GM18873 (cell line): ENCODE measurements around the gene SH3PXD2A.
"Not testable (repeated sequence)": the region's sequence is repeated elsewhere in the genome, so short reads cannot be mapped to it uniquely, and the experiment has no call there.

Source experiments
- ATAC-seq: cut with Tn5 transposase; IDR thresholded peaks from one replicate; pipeline ENCODE4 v1.9.1; 2021; ENCODE audit warnings: mild to moderate bottlenecking, moderate library complexity, moderate number of reproducible peaks; ENCODE audit not compliant: unreplicated experiment, low FRiP score

SH3PXD2A gene

DNA sequence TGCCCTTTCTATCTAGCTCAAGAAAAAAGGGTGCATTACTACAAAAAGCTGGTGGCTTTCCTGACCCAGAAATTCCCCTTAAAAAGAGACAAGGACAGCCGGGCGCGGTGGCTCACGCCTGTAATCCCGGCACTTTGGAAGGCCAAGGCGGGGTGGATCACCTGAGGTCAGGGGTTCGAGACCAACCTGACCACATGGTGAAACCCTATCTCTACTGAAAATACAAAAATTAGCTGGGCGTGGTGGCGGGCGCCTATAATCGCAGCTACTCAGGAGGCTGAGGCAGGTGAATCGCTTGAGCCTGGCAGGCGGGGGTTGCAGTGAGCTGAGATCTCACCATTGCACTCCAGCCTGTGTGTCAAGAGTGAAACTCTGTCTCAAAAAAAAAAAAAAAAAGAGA, 82.5 kb downstream of the SH3PXD2A start:
- not testable (repeated sequence) for ATAC-seq

DNA sequence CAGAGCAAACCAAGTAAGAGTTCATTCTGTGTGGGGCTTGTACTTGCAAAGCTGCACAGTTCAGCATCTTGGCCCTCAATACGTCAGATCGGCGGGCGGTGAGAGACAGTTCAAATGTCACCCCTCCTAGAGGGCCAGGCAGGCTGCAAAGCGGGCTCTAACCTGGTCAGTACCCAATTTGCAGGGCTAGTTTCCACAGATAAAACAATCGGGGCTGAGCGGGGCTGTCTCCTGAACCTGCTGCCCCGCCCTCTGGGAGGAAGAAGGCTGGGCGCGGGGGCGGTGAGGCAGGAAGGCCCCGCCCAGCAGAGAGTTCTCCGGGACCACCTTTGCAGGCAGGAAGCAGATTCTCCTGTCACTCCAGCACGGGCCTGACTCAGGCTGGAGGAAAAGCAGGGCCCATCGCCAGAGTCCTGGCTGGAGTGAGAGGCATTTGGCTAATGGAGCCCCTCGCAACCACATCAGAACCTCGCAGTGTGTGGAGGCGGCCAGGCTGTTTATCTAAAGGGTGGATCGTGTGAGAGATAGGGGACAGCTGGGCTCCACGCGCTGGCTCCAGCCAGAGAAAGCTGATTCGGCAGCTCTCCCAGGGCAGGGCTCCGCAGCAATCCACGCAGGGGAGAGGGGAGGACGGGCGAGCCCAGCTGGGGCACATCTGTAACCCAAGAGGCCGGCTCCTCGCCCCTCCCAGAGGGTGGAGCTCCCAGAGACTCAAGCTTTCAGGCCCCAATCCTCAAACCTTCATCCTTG, 83.1 kb downstream of the SH3PXD2A start:
- ATAC-seq: peak; percentile 49

DNA sequence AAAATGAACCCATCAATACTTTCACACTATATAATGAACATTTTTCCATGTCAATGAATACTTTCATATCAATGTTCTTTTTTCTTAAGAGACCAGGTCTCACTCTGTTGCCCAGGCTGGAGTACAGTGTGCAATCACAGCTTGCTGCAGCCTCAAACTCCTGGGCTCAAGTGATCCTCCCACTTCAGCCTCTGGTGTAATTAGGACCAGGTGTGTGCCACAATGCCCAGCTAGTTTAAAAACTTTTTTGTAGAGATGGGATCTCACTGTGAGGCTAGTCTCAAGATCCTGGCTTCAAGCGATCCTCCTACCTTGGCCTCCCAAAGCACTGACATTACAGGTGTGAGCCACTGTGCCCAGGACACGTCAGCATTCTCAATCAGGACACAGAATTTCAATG, 85.2 kb downstream of the SH3PXD2A start:
- no peak for ATAC-seq

DNA sequence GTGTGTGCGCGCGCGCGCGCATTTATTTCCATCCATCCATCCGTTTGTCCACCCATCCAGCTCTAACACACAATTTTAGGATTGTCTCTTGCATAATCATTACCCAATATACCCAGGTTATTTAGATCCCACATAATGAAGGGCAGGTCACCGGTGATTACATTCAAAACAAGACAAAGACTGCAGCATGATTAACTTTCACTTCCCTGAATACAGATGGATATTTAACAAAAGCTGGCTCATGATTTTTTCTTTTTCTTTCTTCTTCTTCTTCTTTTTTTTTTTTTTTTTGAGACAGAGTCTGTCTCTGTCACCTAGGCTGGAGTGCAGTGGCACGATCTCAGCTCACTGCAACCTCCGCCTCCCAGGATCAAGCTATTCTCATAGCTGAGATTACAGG, 86.2 kb downstream of the SH3PXD2A start:
- ATAC-seq: no peak

DNA sequence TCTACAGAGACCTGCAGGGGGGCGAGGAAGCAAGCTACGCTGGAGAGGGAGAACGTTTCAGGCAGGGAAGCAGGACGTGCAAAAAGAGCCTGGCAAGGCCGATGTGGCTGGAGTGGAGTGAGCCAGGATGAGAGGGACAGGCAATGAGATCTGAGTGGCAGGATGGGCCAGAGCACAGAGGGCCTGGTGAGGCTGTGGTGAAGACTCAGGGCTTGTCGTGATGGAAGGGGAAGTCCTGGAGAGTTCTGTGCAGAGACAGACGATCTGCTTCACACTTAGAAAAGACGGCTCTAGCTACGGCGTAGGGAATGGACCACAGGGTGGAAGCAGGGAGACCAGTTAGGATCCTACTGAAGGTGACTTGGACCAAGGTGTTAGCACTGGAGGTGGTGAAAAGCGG, 87.0 kb downstream of the SH3PXD2A start:
- no peak for ATAC-seq

DNA sequence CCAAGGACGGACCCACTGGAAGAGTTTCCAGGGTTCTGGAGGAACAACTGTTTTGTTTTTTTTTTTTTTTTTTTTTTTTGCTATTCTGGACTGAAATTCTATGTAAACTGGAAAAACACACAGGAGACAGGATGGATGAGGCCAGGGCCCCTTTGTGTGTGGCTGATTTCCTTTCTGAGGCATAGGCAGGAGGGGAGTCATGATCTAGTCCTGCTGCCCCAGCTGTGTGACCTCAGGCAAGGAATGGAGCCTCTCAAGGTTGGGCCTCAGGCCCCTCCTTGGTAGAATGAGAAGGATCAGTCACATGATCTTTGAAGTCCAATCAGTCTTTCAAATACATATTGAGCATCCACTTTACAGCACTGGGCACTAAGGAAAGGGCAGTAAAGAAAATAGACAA, 87.6 kb downstream of the SH3PXD2A start:
- ATAC-seq: no peak

DNA sequence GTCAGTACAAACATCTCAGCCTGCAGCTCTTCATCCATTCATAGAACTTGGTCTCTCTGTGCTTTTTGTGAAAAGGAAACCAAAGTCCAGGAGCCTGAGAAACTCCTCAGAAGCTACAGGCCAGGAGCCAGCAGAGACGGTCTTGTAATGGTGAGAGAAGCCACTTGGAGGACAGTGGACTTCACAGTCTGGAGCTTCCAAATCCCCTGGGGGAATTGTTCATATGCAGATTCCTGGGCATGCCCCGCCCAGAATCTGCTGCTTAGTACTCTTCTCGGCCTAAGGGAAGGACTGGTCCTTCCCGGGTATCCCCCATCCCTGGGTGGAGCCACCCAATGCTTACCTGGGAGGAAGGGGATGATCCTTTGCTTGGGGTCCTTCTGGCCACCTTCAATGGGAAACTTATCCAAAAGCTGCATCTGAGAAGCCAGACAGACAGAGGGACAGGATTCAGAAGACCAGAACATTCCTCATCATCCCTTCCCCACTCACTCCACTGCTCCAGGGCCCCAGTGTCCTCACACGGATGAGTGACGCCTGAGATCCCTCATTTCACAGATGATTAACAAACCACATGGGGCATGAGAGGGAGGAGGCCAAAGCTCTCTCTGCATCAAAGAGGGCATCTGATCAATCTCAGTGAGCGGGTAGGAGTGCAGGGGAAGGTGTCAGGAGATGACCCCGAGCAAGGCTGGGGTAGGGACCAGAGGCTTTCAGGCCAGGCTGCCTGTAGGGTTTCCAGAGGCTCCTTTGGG, 88.4 kb downstream of the SH3PXD2A start:
- no peak for ATAC-seq

DNA sequence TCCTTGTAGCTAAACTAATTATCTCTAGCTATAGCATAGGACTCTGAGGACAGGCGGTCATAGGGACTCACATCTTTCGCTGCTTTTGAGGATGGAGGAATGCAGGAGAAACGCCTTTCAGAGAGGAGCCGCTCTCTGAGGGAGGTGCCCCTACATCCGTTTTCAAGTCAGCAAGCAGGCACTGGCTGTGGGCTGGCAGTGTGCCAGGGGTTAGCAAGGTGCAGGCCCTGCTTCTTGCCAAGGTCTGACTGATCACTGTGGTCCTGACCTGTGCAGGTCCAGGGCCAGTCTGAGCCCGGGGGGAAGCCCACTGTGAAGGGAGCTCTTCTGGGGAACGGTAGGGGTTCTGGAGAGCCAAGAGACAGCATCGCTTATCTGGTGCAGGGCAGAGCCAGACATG, 89.4 kb downstream of the SH3PXD2A start:
- no peak for ATAC-seq

DNA sequence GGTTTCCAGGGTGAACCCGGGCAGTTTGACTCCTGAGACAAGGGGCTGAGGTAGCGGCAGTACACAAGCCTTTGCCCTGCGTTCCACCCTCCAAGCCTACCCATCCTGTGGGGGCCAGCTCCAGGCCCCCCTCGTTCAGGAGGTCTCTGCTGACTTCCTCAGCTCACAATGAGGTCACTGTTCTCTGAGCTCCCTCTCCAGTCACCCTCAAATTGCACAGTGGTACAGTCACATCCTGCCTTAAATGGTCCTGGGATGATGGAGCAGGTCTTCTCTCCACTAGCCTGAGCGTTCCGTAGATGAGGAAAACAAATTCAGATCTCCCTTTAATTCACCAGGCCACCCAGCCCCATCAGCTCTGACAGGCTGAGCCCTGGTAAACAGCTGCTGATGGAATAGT, 90.2 kb downstream of the SH3PXD2A start:
- ATAC-seq: no peak

DNA sequence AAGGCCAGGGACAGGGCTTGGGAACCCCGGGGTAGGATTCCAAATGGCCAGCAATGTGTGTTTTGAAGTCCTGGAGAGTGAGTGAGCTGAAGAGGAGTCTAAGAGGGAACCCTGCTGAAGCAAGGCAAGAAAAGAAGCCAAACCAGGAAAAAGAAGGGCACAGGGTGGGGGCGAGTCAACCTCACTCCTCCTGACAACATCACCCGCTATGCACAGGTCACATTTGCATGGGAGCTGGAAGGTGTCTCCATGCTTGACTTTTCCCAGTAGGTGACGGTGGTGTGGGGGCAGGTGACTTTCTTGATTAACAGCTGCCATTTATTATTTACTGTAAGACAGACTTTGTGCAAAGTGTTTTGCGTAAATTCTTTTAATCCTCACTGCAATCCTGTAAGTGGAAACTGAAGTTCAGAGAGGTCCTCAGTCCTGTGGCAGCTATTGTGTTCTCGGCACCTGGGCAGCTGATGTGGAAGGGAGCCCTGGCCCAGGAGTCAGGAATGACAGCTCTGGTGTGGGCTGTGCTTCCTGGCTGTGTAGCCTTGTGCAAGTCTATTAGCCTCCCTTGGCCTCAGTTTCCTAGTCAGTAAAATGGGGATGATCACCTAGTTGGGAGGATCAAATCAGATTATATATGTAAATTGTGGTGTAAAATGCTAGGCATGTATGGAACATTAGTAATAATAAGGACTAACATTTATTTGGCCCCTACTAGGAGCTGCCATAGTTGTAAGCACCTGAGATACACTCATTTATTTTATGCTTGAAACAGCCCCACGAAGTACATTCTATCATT, 90.9 kb downstream of the SH3PXD2A start:
- no peak for ATAC-seq

DNA sequence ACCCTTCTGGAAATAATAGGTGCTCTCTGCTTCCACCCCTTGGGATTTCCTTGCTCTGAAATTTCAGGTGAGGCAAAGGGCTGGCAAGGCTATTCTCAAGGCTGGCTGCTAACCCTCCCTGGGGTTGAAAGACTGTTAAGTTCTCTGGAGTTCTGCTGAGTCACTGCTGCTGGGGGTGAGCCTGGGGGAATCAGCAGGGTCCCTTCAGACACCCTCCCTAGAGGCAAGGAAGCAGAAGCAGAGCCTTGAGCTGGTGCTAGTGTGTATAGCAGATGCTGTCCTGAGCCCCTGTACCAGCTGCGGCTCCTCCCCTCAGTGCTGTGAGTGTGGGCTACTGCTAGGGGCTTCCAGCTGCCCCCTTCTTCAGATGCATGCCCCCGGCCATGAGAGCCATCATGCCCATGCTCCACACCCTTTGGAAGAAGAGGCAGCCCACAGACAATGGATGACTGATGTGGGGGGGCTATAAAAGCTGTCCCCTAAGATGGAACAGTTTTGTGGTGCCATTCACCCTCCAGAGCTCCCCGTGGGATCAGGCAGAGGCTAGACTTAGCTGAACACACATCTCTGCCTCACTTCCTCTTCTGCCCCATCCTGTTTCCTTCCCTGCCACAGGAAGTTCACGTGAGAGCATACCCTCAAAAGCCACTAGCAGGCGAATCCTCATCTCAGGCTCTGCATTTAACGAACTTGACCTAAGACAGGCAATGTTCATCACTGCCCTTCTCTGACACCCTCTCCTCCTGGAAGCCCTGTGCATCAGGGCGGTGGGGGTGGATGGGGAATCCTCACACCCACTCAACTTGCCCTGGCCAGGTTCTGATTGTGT, 91.8 kb downstream of the SH3PXD2A start:
- no peak for ATAC-seq

DNA sequence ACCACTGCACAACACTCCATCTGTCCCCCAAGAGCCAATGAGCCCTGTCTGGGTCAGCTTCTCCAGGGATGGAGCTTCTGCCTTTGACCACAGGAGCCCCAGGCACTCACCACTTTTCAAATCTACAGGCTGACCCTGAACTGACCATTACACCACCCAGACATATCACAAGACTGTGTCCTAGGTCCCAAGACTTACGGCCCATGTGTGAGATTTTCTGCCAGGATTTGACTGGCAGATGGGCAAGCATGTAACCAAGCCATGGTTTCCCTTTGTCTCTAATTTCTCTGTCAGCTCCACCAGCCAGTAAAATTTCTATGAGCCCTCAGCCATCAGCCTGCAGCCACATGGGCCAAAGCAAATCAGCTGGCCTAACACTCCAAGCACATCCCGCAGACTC, 92.5 kb downstream of the SH3PXD2A start:
- ATAC-seq: no peak

DNA sequence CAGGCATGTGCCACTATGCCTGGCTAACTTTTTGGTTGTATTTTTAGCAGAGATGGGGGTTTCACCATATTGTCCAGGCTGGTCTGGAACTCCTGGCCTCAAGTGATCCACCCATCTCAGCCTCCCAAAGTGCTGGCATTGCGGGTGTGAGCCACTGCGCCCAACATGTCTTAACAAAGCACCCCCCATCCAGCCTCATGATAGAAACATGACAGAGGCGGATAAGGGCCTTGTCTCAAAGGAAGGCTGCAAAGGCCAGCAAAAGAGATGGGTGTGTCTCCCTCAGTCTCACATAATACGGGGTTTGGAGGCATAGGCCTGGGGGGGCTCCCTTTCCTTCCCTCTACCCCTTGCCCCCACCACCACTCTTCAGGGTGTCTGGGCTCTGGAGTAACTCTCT, 93.2 kb downstream of the SH3PXD2A start:
- ATAC-seq: no peak

DNA sequence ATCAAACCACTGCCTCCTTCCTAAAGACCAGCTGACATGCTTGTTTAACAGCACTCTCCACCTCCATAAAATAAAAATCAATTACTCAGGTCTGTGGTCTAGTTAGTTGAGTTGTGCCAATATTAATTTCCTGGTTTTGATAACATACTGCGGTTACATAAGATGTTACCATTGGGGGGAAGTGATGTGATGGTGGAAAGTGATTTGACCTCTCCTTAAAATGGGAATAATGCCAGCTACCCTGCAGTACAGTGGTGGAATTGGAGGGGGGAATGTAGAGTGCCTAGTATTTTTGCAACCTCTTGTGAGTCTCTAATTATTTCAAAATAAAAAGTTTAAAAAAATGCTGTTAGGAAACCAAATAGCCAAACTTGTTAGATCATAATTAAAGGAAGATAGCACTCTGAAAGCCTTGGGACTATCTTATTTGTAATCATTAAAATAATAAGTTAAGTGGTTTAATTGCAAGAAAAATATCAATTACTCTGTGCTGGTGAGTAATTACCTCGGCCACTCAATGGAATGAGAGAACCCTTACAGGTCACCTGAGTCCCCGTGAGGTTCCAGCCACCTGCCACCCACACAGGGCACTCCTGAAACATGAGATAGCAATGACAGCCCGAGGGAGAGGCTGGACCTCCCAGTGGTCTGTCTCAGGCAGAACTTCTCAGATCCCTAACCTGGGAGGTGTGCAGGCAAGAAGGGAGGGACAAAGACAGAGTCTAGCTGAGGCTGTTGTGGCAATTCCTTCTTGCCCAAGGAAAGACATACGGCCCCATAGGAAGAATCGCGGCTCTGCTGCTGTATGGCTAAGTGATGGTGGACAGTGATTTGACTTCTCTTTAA, 94.1 kb downstream of the SH3PXD2A start:
- no peak for ATAC-seq

DNA sequence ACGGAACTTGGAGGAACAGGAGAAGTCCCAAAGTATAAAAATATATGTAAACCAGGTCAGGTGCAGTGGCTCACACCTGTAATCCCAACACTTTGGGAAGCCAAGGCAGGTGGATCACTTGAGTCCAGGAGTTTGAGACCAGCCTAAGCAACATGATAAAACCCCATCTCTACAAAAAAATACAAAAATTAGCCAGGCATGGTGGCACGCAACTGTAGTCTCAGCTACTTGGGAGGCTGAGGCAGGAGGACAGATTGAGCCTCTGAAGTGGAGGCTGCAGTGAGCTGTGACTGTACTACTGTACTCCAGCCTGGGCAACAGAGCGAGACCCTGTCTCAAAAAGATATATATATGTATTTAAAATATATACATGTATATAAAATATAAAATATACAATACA, 95.1 kb downstream of the SH3PXD2A start:
- not testable (repeated sequence) for ATAC-seq

DNA sequence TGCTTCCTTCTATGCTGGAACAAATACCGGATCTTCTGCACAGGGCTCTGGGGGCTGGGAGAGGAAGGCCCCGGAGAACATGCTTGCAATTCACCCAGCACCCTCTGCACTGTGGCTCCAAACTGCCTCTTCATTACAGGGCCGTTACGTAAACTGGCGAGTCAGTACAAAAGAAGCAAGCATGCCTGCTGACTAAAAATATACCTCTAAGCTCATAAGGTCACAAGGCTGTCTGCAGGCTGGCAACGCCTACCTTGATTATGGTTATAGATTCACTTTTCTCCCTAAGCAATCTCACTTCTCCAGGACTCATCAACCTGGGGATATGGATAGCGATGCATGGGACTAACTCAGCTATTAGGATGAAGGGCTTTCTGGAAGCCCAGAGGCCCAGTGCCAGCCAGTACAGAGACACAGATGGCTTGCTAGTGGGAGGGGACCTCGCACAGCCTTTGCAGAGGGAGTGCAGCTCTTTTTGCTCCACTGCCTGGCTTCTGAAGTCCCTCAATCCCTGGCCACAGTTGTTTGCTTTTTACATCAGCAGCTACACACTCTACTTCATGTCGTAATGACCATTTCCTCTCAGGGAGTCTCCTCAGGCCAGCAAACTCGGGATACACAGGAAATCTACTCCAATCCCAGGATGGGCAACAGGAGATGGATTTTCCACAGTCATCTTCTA, 96.1 kb downstream of the SH3PXD2A start:
- ATAC-seq: no peak

DNA sequence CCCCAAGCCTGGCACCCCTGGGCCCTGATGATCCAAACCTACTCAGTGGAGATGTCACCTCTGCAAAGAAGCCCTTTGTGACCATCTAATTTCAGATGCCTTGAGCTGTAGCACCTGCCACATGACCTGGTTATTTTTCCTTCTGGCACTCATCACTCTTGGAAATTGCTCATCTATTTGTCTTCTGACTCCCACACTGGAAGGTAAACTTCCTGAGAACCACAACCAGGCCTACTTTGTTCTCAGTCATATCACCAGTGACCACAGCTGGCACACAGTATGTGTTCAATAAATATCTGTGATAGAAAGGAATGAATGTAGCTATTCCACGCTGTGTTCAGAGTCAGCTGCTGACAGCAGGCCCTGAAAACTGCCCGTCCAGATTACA, 97.1 kb downstream of the SH3PXD2A start:
- no peak for ATAC-seq

DNA sequence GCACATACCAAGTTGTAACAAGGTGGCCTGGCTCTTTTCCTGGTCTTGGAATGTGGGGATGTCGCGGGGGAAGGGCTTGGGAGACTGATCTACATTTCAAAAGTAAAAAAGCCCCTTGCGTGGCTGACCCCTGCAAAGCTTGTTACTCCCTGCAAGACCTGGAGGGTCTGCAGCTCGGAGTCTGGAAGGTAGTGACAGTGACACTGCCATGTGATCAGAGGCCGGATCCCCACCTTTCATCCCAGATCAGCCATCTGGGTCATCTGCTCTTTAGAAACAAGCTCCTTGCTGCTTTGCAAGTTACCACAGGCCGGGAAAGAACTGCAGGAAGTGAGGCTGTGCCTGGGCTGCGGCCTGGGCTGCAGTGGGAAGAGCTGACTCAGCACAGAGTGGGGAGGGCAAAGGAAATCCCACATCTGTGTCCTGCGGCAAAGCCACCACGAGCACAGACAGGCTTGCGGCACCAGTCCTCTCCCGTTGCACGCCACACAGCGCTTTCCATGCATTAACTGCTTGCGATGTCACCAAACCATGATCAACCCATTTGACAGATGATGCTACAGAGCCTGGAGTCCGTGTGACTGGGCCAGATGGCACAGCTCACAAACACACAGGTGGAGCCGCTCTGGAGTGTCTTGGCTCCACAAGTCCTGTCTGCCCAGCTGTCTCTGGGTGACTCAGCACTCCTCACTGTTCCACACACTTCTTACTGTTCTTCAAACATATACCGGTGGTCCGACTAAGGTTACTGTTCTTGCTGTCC, 97.7 kb downstream of the SH3PXD2A start:
- ATAC-seq: no peak
